Heart left ventricle (tissue), 16 donors: Measurements from ENCODE around the gene RIOX2. TPM values are rescaled to one million over a fixed set of nuclear protein-coding genes. Genes with fewer than 3 reads are reported as not detected.

Experiments
- ATAC-seq, 4 donors: fragments of 200-7000 bp; cut with Tn5 transposase; one replicate each; pipeline ENCODE4 v1.9.1; 2020 to 2022; ENCODE audit warnings: moderate library complexity in 4 of 4, mild to moderate bottlenecking in 3 of 4, moderate number of reproducible peaks in 1 of 4
- DNase-seq, 5 donors: peaks; one replicate each; pipeline ENCODE4 v3.0.0-alpha.2; 2020
- H3K27ac ChIP-seq, 12 donors: fragments of 200-600 bp; sonication (generic) in 4 of 12; one replicate each; pipeline versions ENCODE4 v1.5.0 to v1.8.0; 2016 to 2022; ENCODE audit warnings: mild to moderate bottlenecking in 2 of 12
- H3K27me3 ChIP-seq, 9 donors: fragments of 200-600 bp; sonication (generic) in 2 of 9; one replicate each; pipeline versions ENCODE4 v1.5.1 to v1.8.0; 2016 to 2022; ENCODE audit warnings: mild to moderate bottlenecking in 3 of 9
- H3K36me3 ChIP-seq, 9 donors: fragments of 200-600 bp; sonication (generic) in 2 of 9; one replicate each; pipeline versions ENCODE4 v1.5.0 to v1.8.0; 2018 to 2022; ENCODE audit warnings: mild to moderate bottlenecking in 2 of 9
- H3K4me1 ChIP-seq, 12 donors: fragments of 200-600 bp; sonication (generic) in 4 of 12; one replicate each; pipeline versions ENCODE4 v1.5.0 to v1.8.0; 2016 to 2022; ENCODE audit warnings: mild to moderate bottlenecking in 3 of 12
- H3K4me3 ChIP-seq, 12 donors: fragments of 200-600 bp; sonication (generic) in 4 of 12; one replicate each; pipeline versions ENCODE4 v1.5.0 to v1.8.0; 2017 to 2022; ENCODE audit warnings: mild to moderate bottlenecking in 9 of 12, moderate library complexity in 4 of 12
- H3K9me3 ChIP-seq, 12 donors: fragments of 200-600 bp; sonication (generic) in 4 of 12; one replicate each; pipeline versions ENCODE4 v1.5.0 to v1.8.0; 2016 to 2022; ENCODE audit warnings: mild to moderate bottlenecking in 1 of 12
- POLR2A ChIP-seq, 2 donors: fragments of 450-650 bp; IDR thresholded peaks; one replicate each; pipeline ENCODE4 v1.6.1; 2017; ENCODE audit warnings: antibody characterized with exemption in 2 of 2, mild to moderate bottlenecking in 2 of 2, moderate library complexity in 2 of 2
- WGBS, 4 donors: extraction: QIAGEN DNeasy Blood & Tissue Kit in 2 of 4; methylation state at CpG; one replicate each; pipeline versions ENCODE4 v1.1.5 to v1.1.7; 2013 to 2018; 5-methylcytosine and 5-hydroxymethylcytosine counted together
- intact Hi-C, 10 donors: fragments of 100-400 bp; cut with DNase I; formaldehyde crosslinking; loops; one replicate each; pipeline versions ENCODE4 v1.11.1 to v1.14.2; 2022
- polyA plus RNA-seq, 2 donors: library from polyadenylated mRNA; stranded (reverse); fragments of 200-250 nt; gene quantifications; one replicate each; pipeline ENCODE4 v1.2.3, GENCODE V29; 2013
- total RNA-seq, 9 donors: library from RNA; depleted of rRNA in 2 of 9; stranded (reverse); fragments of >200 nt in 2 of 9; fragmentation: NEBNext Ultra II Directional in 3 of 9; extraction: Animal tissue kit (Norgen Biotek cat#: 25700) in 3 of 9; gene quantifications; one replicate each; pipeline versions ENCODE4 v1.1.0 to v1.2.4, GENCODE V29; 2016 to 2023
- TF ChIP-seq, protein P1 (sequence below), 12 donors: fragments of 200-600 bp; sonication (generic) in 4 of 12; IDR thresholded peaks; one replicate each; pipeline versions ENCODE4 v1.5.0 to v1.8.0; 2018 to 2022; ENCODE audit warnings: antibody characterized with exemption in 12 of 12, mild to moderate bottlenecking in 5 of 12
- donor health status: ischemic (EF 13 %, LVEDD 7.1; RV severe dilation, severe dysfunction).
- donor health status: healthy with polysubstance abuse.
- donor health status: DM: no; HTN: yes; CAD: no.
- donor health status: DM: no; HTN: no; CAD: no.
- donor health status: ischemic (EF 25% LVEDD 6.9; RV normal size, moderate dysfunction).
- donor health status: ischemic (EF 25% LVEDD 5.7; RV mildly dilated, moderate dysfunction).
- donor health status: healthy.
- donor health status: DM: yes; HTN: yes; CAD: no.
- donor health status: ischemic (EF 35%, LVEDD 5.7; RV mildly dilated, moderate dysfunction).
- donor health status: nonischemic (EF 11% LVEDD 7.7; RV severe dilation, severe dysfunction).
- donor health status: DM: yes; HTN: yes; CAD: no.
- donor health status: PGD.
- donor health status: ischemic (EF 29% LVEDD 5.4; RV normal size, mild dysfunction).
- donor health status: nonischemic (EF 23%, LVEDD 6.1; RV moderate dilation, normal function).

Gene RIOX2
- total and polyA plus RNA-seq, 11 donors = 8.9 to 15.9 (median 12.1) TPM

DNA sequence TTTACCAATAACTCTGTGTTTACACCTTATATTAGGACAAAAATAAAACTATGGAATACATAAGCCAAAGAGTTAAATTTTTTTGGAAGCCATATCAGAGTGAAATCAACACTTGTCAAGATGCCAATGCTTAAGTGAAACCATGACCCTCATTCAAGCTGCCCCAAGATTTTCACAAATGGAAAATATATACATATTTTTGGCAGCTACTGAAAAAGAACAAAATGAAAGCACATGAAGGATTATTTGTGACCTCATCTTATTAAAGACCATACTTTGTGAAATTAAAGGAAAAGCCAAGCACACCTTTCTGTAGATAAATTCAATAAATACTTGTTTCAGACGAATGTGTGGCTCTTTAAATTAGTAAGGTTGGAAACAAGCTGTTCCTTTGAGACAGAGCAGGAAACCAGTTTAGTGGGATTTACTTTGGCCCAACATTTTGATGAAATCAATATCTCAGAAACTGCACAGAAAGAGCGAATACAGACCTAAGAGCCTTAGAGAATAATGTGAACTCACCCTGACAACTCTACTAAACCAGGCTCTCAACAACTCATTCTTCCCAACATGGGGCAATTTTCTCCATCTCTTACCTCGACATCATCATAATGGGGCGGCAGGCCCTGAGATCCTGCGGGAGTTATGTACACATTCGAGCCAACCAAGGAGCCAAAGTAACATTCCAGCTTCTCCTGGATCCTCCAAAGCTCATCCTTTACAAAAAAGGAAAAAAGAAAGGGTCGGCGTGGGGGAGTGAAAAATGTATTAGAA is 11.1 kb downstream of the RIOX2 start:
- H3K4me3 ChIP-seq = peak overlapping the region in 1 of 12 donors; percentile 1
- intact Hi-C loops = no loop called here
- no peaks in the 10 kb centered on the region for H3K9me3 ChIP-seq
- peaks cover 0 to 53% (median 18%) of the 10 kb centered on the region in 9 donors for H3K36me3 ChIP-seq
- H3K27me3 ChIP-seq = no peaks in the 10 kb centered on the region
- DNase-seq = no peak
- H3K27ac ChIP-seq = peak overlapping the region in 1 of 12 donors; percentile 11
- no peak for TF ChIP-seq POLR2A (IDR thresholded peaks at IDR 0.05)
- TF ChIP-seq, protein P1, sequence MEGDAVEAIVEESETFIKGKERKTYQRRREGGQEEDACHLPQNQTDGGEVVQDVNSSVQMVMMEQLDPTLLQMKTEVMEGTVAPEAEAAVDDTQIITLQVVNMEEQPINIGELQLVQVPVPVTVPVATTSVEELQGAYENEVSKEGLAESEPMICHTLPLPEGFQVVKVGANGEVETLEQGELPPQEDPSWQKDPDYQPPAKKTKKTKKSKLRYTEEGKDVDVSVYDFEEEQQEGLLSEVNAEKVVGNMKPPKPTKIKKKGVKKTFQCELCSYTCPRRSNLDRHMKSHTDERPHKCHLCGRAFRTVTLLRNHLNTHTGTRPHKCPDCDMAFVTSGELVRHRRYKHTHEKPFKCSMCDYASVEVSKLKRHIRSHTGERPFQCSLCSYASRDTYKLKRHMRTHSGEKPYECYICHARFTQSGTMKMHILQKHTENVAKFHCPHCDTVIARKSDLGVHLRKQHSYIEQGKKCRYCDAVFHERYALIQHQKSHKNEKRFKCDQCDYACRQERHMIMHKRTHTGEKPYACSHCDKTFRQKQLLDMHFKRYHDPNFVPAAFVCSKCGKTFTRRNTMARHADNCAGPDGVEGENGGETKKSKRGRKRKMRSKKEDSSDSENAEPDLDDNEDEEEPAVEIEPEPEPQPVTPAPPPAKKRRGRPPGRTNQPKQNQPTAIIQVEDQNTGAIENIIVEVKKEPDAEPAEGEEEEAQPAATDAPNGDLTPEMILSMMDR (IDR thresholded peaks at IDR 0.05) = no peak
- no peak for ATAC-seq
- WGBS, 4 donors = 75 to 83% (median 78%) methylated on average over 8 of the region's 8 CpGs
- H3K4me1 ChIP-seq = peaks cover 0 to 36% (median 6%) of the 10 kb centered on the region in 12 donors

DNA sequence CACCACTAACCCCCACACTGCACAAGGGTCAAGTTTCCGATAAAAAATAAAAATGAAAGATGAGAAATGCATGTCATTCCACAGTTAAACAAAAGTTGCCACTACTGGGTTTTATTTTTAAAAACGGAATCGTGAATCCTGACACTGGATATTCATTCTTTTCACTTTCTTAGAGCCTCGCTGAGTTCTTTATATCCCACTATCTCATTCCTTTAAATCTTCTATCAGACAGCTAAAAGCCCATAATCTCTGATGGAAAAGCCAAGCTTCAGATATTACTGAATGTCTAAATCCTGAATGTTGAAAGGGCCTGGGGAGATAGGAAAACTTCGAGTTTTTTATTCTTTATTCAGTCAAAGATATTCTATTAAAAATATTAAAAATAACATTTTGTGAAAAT is 11.7 kb downstream of the RIOX2 start:
- TF ChIP-seq POLR2A (IDR thresholded peaks at IDR 0.05) = no peak
- TF ChIP-seq, protein P1 (IDR thresholded peaks at IDR 0.05) = no peak
- intact Hi-C loops = no loop called here
- Histone ChIP-seq H3K27ac (no peak overlapping the region), H3K4me3 (peak overlapping the region in 1 of 12 donors; percentile 1), H3K27me3 (no peaks in the 10 kb centered on the region), H3K36me3 (peaks cover 0 to 53% (median 13%) of the 10 kb centered on the region in 9 donors), H3K4me1 (peaks cover 0 to 36% (median 6%) of the 10 kb centered on the region in 12 donors), H3K9me3 (no peaks in the 10 kb centered on the region)
- 75 to 85% (median 82%) methylated on average over 5 of the region's 5 CpGs for WGBS, 4 donors
- DNase-seq = no peak
- no peak for ATAC-seq

DNA sequence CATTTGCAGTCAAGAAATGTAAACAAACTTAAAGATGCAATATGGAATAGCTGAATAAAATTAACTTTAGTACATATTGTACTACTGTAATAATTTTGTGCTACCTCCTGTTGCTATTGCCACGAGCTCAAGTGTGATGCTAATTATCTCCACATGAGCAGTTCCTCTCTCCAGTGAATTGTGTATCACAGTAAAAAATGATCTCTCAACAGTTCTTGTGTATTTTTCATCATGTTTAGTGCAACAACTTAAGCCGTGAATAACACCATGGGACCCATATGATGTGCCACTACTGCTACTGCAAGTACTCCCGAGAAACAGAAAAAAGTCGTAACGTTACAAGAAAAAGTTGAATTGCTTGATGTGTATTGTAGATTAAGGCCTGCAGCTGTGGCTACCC is 12.4 kb downstream of the RIOX2 start:
- H3K4me1 ChIP-seq = peaks cover 0 to 36% (median 6%) of the 10 kb centered on the region in 12 donors
- H3K9me3 ChIP-seq = no peaks in the 10 kb centered on the region
- H3K27ac ChIP-seq = no peak overlapping the region
- peaks cover 0 to 58% (median 20%) of the 10 kb centered on the region in 9 donors for H3K36me3 ChIP-seq
- no peak for DNase-seq
- intact Hi-C loops = no loop called here
- H3K4me3 ChIP-seq = no peak overlapping the region
- 88 to 96% (median 90%) methylated on average over 5 of the region's 5 CpGs for WGBS, 4 donors
- no peak for ATAC-seq
- H3K27me3 ChIP-seq = no peaks in the 10 kb centered on the region
- TF ChIP-seq POLR2A (IDR thresholded peaks at IDR 0.05) = no peak
- TF ChIP-seq, protein P1 (IDR thresholded peaks at IDR 0.05) = no peak

DNA sequence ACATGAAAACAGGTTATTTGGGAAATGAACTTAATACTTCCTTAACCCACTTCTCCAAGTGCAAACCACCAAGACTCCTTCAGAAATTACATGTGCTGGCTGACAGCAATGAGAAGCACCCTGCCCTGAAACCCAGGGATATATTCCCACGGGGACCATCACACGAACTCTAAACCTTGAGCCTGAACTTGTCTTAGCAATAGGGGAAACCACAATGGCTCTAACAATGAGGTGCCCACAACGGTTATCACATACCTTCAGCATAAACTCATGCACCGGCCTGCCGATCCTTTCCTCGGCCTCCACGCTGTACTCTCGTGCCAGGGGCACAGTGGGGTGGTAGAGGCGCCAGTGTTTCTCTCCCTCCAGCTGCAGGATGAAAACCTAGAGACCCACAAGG is 13.4 kb downstream of the RIOX2 start:
- WGBS, 4 donors = 92 to 98% (median 95%) methylated on average over 9 of the region's 9 CpGs
- Histone ChIP-seq H3K27me3 (no peaks in the 10 kb centered on the region), H3K27ac (no peak overlapping the region), H3K4me1 (peaks cover 0 to 36% (median 5%) of the 10 kb centered on the region in 12 donors), H3K9me3 (no peaks in the 10 kb centered on the region), H3K4me3 (no peak overlapping the region), H3K36me3 (peaks cover 0 to 69% (median 30%) of the 10 kb centered on the region in 9 donors)
- no peak for ATAC-seq
- intact Hi-C loops = no loop called here
- no peak for TF ChIP-seq POLR2A (IDR thresholded peaks at IDR 0.05)
- TF ChIP-seq, protein P1 (IDR thresholded peaks at IDR 0.05) = no peak
- DNase-seq = no peak
